Fibroblast of lung (primary cell): ENCODE measurements around the gene TMEM14A. TPM values are rescaled to one million over a fixed set of nuclear protein-coding genes. Genes with fewer than 3 reads are reported as not detected.

Source experiments
- DNase-seq, 2 donors: peaks; one replicate each; pipeline versions ENCODE4 v3.0.0 to v3.0.0-alpha.2; 2010; ENCODE audit warnings: low read depth in 2 of 2
- H2AFZ ChIP-seq: 2 replicates; pipeline ENCODE4 v1.5.1; 2012; ENCODE audit warnings: low read length, control low read depth, inconsistent platforms
- H3K27ac ChIP-seq: 2 replicates; pipeline ENCODE4 v1.5.1; 2011; ENCODE audit warnings: low read length, control low read depth; ENCODE audit not compliant: insufficient read depth
- H3K27me3 ChIP-seq: 2 replicates; pipeline ENCODE4 v1.5.1; 2011; ENCODE audit warnings: mild to moderate bottlenecking, low read length; ENCODE audit not compliant: control insufficient read depth, insufficient read depth
- H3K36me3 ChIP-seq: 2 replicates; pipeline ENCODE4 v1.5.1; 2011; ENCODE audit warnings: low read length; ENCODE audit not compliant: control insufficient read depth, insufficient read depth
- H3K4me1 ChIP-seq: 2 replicates; pipeline ENCODE4 v1.5.1; 2011; ENCODE audit warnings: low read length; ENCODE audit not compliant: control insufficient read depth, insufficient read depth; ENCODE audit errors: extremely low read depth
- H3K4me2 ChIP-seq: 2 replicates; pipeline ENCODE4 v1.5.1; 2011; ENCODE audit warnings: low read length, control low read depth; ENCODE audit not compliant: insufficient read depth; ENCODE audit errors: extremely low read depth
- H3K4me3 ChIP-seq, 4 experiments: fragments of 200-600 bp in 1 of 4; sonication (generic) in 1 of 4; replicated peaks in 1 of 4; 2 replicates each; pipeline ENCODE4 v1.5.1; 2011 to 2016; ENCODE audit warnings: low read length in 4 of 4, low read depth in 3 of 4, mild to moderate bottlenecking in 3 of 4, control low read depth in 2 of 4, inconsistent platforms in 1 of 4, mixed read lengths in 1 of 4; ENCODE audit not compliant: insufficient read depth in 1 of 4; ENCODE audit errors: control extremely low read depth in 1 of 4
- H3K79me2 ChIP-seq: 2 replicates; pipeline ENCODE4 v1.5.1; 2012; ENCODE audit warnings: mild to moderate bottlenecking, low read length, inconsistent platforms; ENCODE audit not compliant: control insufficient read depth, insufficient read depth
- H3K9ac ChIP-seq: 2 replicates; pipeline ENCODE4 v1.5.1; 2011; ENCODE audit warnings: mild to moderate bottlenecking, low read length, control low read depth; ENCODE audit not compliant: insufficient read depth
- H3K9me3 ChIP-seq: 2 replicates; pipeline ENCODE4 v1.5.1; 2012; ENCODE audit warnings: low read depth, low read length; ENCODE audit not compliant: control insufficient read depth, insufficient read depth
- H4K20me1 ChIP-seq: 2 replicates; pipeline ENCODE4 v1.5.1; 2011; ENCODE audit warnings: low read length; ENCODE audit not compliant: control insufficient read depth, insufficient read depth; ENCODE audit errors: extremely low read depth
- EZH2 ChIP-seq: IDR thresholded peaks from 2 replicates; pipeline ENCODE4 v1.5.1; 2012; ENCODE audit warnings: low read length, control low read depth, mild to moderate bottlenecking; ENCODE audit errors: missing control alignments
- polyA plus RNA-seq, 2 donors: library from polyadenylated mRNA; depleted of rRNA in 1 of 2; stranded (reverse) in 1 of 2; unstranded in 1 of 2; fragments of >200 nt; gene quantifications; 2 replicates each; pipeline ENCODE4 v1.2.1, GENCODE V29; 2011 to 2012; ENCODE audit warnings: missing spikeins in 1 of 2
- total RNA-seq: library from RNA; depleted of rRNA; stranded (reverse); fragments of >200 nt; gene quantifications from 2 replicates; pipeline ENCODE4 v1.2.1, GENCODE V29; 2014
- TF ChIP-seq, protein P1 (sequence below), 2 donors: IDR thresholded peaks in 1 of 2; conservative IDR thresholded peaks in 1 of 2; 1 replicate in 1 of 2; 2 replicates in 1 of 2; pipeline ENCODE4 v1.5.1; 2011 to 2012; ENCODE audit warnings: low read length in 2 of 2, control low read depth in 1 of 2, inconsistent platforms in 1 of 2, low read depth in 1 of 2, mild to moderate bottlenecking in 1 of 2

The TMEM14A gene
- total and polyA plus RNA-seq, 2 donors (not counting 1 experiment from before 2014, with no cell fraction given): 38.3 to 49.0 TPM

DNA sequence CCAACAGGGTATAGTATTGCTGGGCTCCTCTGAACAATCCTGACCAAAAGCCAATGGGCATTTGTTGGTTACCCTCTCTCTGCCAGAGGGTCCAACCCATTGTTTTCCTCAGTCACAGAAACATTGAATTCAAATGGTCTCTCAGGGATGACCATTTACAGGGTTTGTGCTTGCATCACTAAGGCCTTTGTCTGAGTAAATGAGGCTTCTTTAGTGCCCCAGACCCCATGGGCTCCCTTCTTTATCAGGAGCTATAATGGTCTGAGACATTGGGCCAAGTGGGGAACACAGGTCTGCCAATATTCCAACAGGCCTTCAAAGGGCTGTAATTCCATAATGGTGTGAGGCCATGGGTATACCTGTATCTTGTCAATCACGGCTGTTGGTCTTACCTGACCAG, 65.2 kb downstream of the TMEM14A start:
- Histone ChIP-seq H3K4me3 (no peak overlapping the region), H3K79me2 (no peaks in the 10 kb centered on the region), H3K9me3 (no peaks in the 10 kb centered on the region), H4K20me1 (no peaks in the 10 kb centered on the region), H3K27me3 (peaks cover 2% of the 10 kb centered on the region), H3K9ac (no peak overlapping the region), H3K4me2 (no peak overlapping the region), H3K27ac (no peak overlapping the region), H3K4me1 (no peaks in the 10 kb centered on the region), H3K36me3 (no peaks in the 10 kb centered on the region), H2AFZ (no peak overlapping the region)
- TF ChIP-seq, protein P1, sequence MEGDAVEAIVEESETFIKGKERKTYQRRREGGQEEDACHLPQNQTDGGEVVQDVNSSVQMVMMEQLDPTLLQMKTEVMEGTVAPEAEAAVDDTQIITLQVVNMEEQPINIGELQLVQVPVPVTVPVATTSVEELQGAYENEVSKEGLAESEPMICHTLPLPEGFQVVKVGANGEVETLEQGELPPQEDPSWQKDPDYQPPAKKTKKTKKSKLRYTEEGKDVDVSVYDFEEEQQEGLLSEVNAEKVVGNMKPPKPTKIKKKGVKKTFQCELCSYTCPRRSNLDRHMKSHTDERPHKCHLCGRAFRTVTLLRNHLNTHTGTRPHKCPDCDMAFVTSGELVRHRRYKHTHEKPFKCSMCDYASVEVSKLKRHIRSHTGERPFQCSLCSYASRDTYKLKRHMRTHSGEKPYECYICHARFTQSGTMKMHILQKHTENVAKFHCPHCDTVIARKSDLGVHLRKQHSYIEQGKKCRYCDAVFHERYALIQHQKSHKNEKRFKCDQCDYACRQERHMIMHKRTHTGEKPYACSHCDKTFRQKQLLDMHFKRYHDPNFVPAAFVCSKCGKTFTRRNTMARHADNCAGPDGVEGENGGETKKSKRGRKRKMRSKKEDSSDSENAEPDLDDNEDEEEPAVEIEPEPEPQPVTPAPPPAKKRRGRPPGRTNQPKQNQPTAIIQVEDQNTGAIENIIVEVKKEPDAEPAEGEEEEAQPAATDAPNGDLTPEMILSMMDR (conservative IDR thresholded peaks at IDR 0.05 in 1 of 2, IDR thresholded peaks at IDR 0.05 in 1 of 2; ENCODE audit: low read depth in 1 of 2, low read length in 2 of 2): no peak
- TF ChIP-seq EZH2: no peak
- DNase-seq: no peak

Other genes with a start within 250 kb of the TMEM14A start
- 69.6 and 131 TPM in 2 replicates for gene TRAM2, start 94.1 kb upstream of the TMEM14A start, total RNA-seq
- 155 and 252 TPM in 2 replicates for gene TRAM2, start 94.1 kb upstream of the TMEM14A start, polyA plus RNA-seq
- not detected in 2 replicates for gene GSTA2, start 92.4 kb downstream of the TMEM14A start, total RNA-seq
- not detected in 2 replicates for gene GSTA2, start 92.4 kb downstream of the TMEM14A start, polyA plus RNA-seq
- under 0.01 TPM in 1 of 2 replicates, not detected in the other for gene GSTA1, start 132.7 kb downstream of the TMEM14A start, total RNA-seq
- not detected in 2 replicates for gene GSTA1, start 132.7 kb downstream of the TMEM14A start, polyA plus RNA-seq
- not detected in 2 replicates for gene GSTA5, start 169.7 kb downstream of the TMEM14A start, total RNA-seq
- gene GSTA5, start 169.7 kb downstream of the TMEM14A start, polyA plus RNA-seq: not detected in 2 replicates
- gene GSTA3, start 238.6 kb downstream of the TMEM14A start, total RNA-seq: not detected in 2 replicates
- not detected in 2 replicates for gene GSTA3, start 238.6 kb downstream of the TMEM14A start, polyA plus RNA-seq